ENCODE measurements around the gene ASTN1. TPM values are rescaled to one million over a fixed set of nuclear protein-coding genes. Genes with fewer than 3 reads are reported as not detected.

ASTN1 gene
- total and polyA plus RNA-seq, 12 donors: 0.14 to 0.88 (median 0.34) TPM

DNA sequence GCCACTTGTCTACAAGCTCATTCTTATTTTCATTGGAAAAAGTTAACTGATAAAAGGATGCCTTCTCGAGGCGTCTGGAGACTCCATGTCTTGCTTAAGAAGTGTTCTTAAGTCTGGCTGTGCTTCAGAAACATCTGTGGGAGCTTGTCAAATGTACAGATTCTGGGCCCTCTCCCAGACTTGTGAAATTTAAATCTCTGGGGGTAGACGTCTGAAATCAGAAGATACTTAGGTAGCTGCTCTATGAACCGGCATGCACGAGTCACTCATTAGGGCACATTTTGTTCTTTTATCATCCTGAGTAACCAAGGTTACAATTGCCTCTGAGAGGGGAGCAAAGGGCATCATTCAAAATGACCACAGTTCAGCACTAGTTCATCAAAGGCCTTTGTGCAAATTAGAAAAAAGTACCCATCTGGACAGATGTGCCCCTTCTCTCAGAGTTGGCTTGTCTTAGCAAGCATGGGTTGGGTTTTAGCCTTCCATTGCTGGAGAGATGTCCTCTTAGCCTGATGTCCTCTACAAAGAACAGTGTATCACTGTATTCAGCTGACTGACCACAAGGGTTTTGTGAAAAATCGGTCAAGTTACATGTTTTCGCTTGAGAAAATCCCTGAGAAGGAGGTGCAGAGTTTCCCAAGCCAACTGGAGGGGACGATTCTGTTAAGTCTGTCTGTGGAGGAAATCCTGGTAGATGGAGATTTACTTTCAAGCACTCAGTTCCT, 156.9 kb downstream of the ASTN1 start:
- intact Hi-C loops (cut with DNase I): no loop called here
- no peak for DNase-seq
- no peaks in the 10 kb centered on the region for H3K4me1 ChIP-seq
- WGBS, 2 donors: 60 to 65% methylated on average over 8 of the region's 8 CpGs
- H3K27me3 ChIP-seq: no peaks in the 10 kb centered on the region
- no peaks in the 10 kb centered on the region for H3K36me3 ChIP-seq
- H3K27ac ChIP-seq: no peak overlapping the region
- H3K4me3 ChIP-seq: no peak overlapping the region
- ATAC-seq: peak in 1 of 8 donors; percentile 75
- no peaks in the 10 kb centered on the region for H3K9me3 ChIP-seq
- TF ChIP-seq, protein P1, sequence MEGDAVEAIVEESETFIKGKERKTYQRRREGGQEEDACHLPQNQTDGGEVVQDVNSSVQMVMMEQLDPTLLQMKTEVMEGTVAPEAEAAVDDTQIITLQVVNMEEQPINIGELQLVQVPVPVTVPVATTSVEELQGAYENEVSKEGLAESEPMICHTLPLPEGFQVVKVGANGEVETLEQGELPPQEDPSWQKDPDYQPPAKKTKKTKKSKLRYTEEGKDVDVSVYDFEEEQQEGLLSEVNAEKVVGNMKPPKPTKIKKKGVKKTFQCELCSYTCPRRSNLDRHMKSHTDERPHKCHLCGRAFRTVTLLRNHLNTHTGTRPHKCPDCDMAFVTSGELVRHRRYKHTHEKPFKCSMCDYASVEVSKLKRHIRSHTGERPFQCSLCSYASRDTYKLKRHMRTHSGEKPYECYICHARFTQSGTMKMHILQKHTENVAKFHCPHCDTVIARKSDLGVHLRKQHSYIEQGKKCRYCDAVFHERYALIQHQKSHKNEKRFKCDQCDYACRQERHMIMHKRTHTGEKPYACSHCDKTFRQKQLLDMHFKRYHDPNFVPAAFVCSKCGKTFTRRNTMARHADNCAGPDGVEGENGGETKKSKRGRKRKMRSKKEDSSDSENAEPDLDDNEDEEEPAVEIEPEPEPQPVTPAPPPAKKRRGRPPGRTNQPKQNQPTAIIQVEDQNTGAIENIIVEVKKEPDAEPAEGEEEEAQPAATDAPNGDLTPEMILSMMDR (IDR thresholded peaks at IDR 0.05): no peak

DNA sequence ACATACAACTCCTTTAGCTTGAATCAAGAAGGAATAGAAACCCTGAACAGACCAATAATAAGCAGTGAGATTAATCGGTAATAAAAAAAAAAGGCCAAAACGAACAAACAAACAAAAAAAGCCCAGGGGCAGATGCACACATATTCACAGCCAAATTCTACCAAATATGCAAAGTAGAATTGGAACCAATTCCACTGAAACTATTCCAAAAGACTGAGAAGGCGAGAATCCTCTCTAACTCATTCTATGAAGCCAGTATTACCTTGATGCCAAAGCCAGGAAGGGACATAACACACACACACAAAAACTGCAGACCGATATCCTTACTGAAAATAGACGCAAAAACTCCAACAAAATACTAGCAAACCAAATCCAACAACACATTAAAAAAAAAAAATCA, 161.6 kb downstream of the ASTN1 start:
- 85% methylated on average over 5 of the region's 5 CpGs for WGBS, 2 donors
- Histone ChIP-seq H3K4me3 (no peak overlapping the region), H3K27ac (no peak overlapping the region), H3K4me1 (no peaks in the 10 kb centered on the region), H3K27me3 (peaks cover 0 to 2% (median 0%) of the 10 kb centered on the region in 7 donors), H3K36me3 (no peaks in the 10 kb centered on the region), H3K9me3 (no peaks in the 10 kb centered on the region)
- TF ChIP-seq, protein P1 (IDR thresholded peaks at IDR 0.05): no peak
- ATAC-seq (no peak), DNase-seq (no peak)
- intact Hi-C loops (cut with DNase I): no loop called here

DNA sequence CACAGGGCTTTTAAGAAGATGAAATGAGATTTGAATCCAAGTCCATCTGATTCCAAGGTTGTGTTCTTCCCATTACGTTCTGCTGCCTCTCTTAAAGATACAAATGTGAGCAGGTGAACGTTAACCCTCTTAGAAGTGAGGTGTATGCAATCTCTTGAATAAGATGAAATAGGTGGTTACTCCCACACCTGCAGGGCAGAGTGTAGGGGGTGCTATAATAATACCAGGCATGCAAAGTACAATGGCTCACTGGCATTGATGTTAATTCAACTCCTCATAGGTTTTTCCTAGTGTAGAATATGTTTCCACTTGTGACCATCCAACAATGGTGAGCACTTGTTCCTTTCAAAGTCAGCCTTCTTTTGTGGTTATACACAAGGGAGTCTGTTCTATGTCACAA, 163.0 kb downstream of the ASTN1 start:
- TF ChIP-seq, protein P1 (IDR thresholded peaks at IDR 0.05): no peak
- H3K4me1 ChIP-seq: no peaks in the 10 kb centered on the region
- H3K27me3 ChIP-seq: peaks cover 0 to 6% (median 0%) of the 10 kb centered on the region in 7 donors
- intact Hi-C loops (cut with DNase I): no loop called here
- H3K4me3 ChIP-seq: no peak overlapping the region
- no peaks in the 10 kb centered on the region for H3K9me3 ChIP-seq
- no peak for ATAC-seq
- no peak for DNase-seq
- no peak overlapping the region for H3K27ac ChIP-seq
- H3K36me3 ChIP-seq: no peaks in the 10 kb centered on the region
- whole genome bisulfite sequencing, 2 donors: 83 to 91% methylated on average over 2 of the region's 2 CpGs

DNA sequence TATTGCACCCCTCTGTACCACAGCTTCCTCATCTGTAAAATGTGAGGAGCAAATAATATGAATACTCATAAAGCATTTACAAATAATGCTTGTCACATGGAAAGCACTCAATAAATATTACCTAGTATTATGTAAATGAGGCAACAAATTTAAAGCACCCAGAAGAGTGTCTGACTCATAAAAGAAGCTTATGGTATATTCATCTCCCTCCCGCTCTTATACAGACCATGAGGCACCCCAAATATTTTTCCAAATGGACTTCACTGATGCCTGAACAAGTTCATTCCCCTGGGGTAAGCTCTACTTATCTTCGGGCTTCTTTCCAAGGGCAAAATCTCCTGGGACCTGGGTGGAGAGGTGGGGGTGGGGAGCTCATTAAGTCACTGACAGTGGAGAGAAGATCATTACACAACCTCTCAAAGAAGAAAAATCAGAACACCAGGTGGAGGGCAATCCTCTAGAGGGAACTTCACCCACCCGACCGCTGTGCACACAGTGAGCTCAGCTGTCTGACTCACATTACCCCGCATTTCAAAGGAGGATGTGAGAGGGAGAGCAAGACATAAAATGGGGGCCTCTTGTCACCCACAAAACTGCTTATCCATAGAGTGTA, 166.2 kb downstream of the ASTN1 start:
- DNase-seq (no peak), ATAC-seq (peak in 1 of 8 donors; percentile 25)
- intact Hi-C loops (cut with DNase I): no loop called here
- no peak overlapping the region for H3K27ac ChIP-seq
- no peak overlapping the region for H3K4me3 ChIP-seq
- TF ChIP-seq, protein P1 (IDR thresholded peaks at IDR 0.05): no peak
- H3K9me3 ChIP-seq: no peaks in the 10 kb centered on the region
- H3K4me1 ChIP-seq: no peaks in the 10 kb centered on the region
- H3K36me3 ChIP-seq: no peaks in the 10 kb centered on the region
- 77 to 80% methylated on average over 5 of the region's 5 CpGs for WGBS, 2 donors
- H3K27me3 ChIP-seq: peaks cover 0 to 6% (median 0%) of the 10 kb centered on the region in 7 donors
